Measurements from ENCODE around the gene ITGB5. TPM values are rescaled to one million over a fixed set of nuclear protein-coding genes. Genes with fewer than 3 reads are reported as not detected.

The ITGB5 gene
- total RNA-seq, 1 experiment from 2014 or later: 146 TPM

DNA sequence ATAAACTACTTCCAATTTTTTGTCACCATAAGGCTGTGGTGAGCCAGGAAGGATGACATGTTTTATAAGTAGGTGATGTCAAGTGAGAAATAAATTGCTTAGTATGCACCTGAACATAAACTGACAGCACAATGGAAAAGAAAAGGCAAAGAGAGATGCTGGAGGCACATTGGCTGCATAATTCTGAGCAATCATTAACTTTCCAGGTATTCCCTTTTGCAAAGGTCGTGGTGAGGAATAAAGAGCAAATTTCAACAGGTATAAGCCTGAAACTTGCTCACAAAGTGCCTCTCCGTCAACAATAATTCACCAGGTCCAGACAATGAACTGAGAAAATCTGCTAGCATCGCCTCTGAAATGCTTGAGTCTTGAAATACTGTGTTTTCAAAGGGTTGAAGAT lies 48.2 kb downstream of the ITGB5 start:
- Histone ChIP-seq H4K8ac (replicated peaks; ENCODE audit: insufficient read length, low read depth, low read length) (no peak overlapping the region), H4K5ac (ENCODE audit: insufficient read length, low read depth, low read length) (no peak overlapping the region), H3K18ac (ENCODE audit: insufficient read length, low read depth, low read length) (no peak overlapping the region), H2AK5ac (ENCODE audit: insufficient read length, low read length) (no peak overlapping the region), H3K4ac (ENCODE audit: low read depth, low read length) (no peak overlapping the region), H4K20me1 (ENCODE audit: control insufficient read depth, insufficient read depth, insufficient read length) (no peaks in the 10 kb centered on the region), H2BK20ac (ENCODE audit: low read depth, low read length, poor library complexity, severe bottlenecking) (no peak overlapping the region), H2BK5ac (ENCODE audit: insufficient read length, low read length) (no peak overlapping the region), H3K79me1 (ENCODE audit: insufficient read depth, low read depth, low read length, poor library complexity, severe bottlenecking) (peaks cover 2% of the 10 kb centered on the region), H3K27ac (ENCODE audit: insufficient read length, low read depth, low read length) (no peak overlapping the region), H2AFZ (ENCODE audit: low read length) (no peak overlapping the region), H3K9ac (ENCODE audit: extremely low read depth, insufficient read length, low read length) (no peak overlapping the region), H3K79me2 (ENCODE audit: insufficient read depth, low read length) (peaks cover 2% of the 10 kb centered on the region; the same call in 1 of the 2 replicates), H2BK120ac (ENCODE audit: low read depth, low read length, poor library complexity, severe bottlenecking) (no peak overlapping the region), H3K27me3 (ENCODE audit: insufficient read depth, low read length) (no peaks in the 10 kb centered on the region), H3K9me3 (ENCODE audit: control insufficient read depth, low read depth, low read length) (no peaks in the 10 kb centered on the region), H3T11ph (ENCODE audit: low read length) (no peak overlapping the region), H4K91ac (ENCODE audit: insufficient read length, low read depth, low read length) (no peak overlapping the region), H3K4me1 (ENCODE audit: insufficient read depth, low read length) (peaks cover 16% of the 10 kb centered on the region), H3K56ac (ENCODE audit: insufficient read length, low read depth, low read length) (no peak overlapping the region), H3K14ac (ENCODE audit: insufficient read depth, low read length) (no peak overlapping the region), H3K4me2 (ENCODE audit: insufficient read depth, insufficient read length, low read length) (no peak overlapping the region), H3K23ac (ENCODE audit: insufficient read length, low read depth, low read length) (no peak overlapping the region), H3K23me2 (ENCODE audit: insufficient read length, low read depth, low read length, poor library complexity, severe bottlenecking) (no peaks in the 10 kb centered on the region), H2BK15ac (ENCODE audit: low read depth, low read length) (no peak overlapping the region), H2BK12ac (ENCODE audit: insufficient read length, low read depth, low read length) (no peak overlapping the region)
- H3K4me1 Mint-ChIP-seq: peaks cover 30 to 35% of the 10 kb centered on the region in 2 experiments
- no peaks in the 10 kb centered on the region for H3K9me3 Mint-ChIP-seq
- H3K36me3 Mint-ChIP-seq (ENCODE audit: insufficient read depth in 1 of 3, low read depth in 3 of 3): peaks cover 32 to 48% (median 39%) of the 10 kb centered on the region in 3 experiments
- TF ChIP-seq, protein P1, sequence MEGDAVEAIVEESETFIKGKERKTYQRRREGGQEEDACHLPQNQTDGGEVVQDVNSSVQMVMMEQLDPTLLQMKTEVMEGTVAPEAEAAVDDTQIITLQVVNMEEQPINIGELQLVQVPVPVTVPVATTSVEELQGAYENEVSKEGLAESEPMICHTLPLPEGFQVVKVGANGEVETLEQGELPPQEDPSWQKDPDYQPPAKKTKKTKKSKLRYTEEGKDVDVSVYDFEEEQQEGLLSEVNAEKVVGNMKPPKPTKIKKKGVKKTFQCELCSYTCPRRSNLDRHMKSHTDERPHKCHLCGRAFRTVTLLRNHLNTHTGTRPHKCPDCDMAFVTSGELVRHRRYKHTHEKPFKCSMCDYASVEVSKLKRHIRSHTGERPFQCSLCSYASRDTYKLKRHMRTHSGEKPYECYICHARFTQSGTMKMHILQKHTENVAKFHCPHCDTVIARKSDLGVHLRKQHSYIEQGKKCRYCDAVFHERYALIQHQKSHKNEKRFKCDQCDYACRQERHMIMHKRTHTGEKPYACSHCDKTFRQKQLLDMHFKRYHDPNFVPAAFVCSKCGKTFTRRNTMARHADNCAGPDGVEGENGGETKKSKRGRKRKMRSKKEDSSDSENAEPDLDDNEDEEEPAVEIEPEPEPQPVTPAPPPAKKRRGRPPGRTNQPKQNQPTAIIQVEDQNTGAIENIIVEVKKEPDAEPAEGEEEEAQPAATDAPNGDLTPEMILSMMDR (conservative IDR thresholded peaks at IDR 0.05): no peak
- no peaks in the 10 kb centered on the region for H3K27me3 Mint-ChIP-seq (ENCODE audit: low read depth)
- DNase-seq: no peak
- H3K27ac Mint-ChIP-seq: no peak overlapping the region
- WGBS (ENCODE audit: extremely low coverage, insufficient read length, low lambda C conversion rate): no CpG with 5 or more reads among the region's 3 CpGs
- H3K4me3 Mint-ChIP-seq: no peak overlapping the region
